Loucy (cell line): ENCODE data around the gene ATP10B.

Experiments used
- CTCF ChIP-seq: fragments of 200-600 bp; sonication (generic); conservative IDR thresholded peaks from 2 replicates; pipeline ENCODE4 v1.5.1; 2014; ENCODE audit warnings: mild to moderate bottlenecking, antibody characterized with exemption, low read length
- EZH2phosphoT487 ChIP-seq: fragments of 200-600 bp; IDR thresholded peaks from 2 replicates; pipeline ENCODE4 v1.6.1; 2018; ENCODE audit warnings: antibody characterized with exemption, mild to moderate bottlenecking, moderate library complexity, borderline replicate concordance

GRCh38 chr5:160537116-160537515, 314.9 kb downstream of the ATP10B start:
- no peak for TF ChIP-seq CTCF
- no peak for TF ChIP-seq EZH2phosphoT487
